ENCODE measurements around the gene CELA2A.

DNA sequence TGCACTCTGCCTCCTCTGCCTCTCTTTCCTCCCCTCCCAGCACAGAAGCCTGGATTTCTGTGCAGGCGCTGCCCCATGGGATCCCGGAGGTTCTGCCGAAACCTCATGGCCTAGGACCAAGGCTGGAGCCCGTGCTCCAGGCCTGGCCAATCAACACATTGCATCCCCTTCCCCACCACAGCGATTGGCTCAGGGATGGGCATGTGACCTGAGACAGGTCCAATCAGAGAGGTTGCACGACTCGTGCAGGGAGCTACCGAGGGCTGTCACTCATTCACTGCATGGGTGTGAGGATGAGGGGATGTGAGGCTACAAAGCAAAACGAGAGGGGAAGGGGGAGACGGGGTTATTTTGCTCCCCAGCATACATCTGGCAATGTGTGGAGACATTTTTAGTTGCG is 16.1 kb downstream of the CELA2A start:
- TF ChIP-seq ESRRA (IDR thresholded peaks at IDR 0.05; ENCODE audit: borderline replicate concordance, low read depth), result no peak
- no peak for TF ChIP-seq KDM4B (IDR thresholded peaks at IDR 0.05; ENCODE audit: borderline replicate concordance in 2 of 2, low read depth in 1 of 2)
- TF ChIP-seq, protein P1, sequence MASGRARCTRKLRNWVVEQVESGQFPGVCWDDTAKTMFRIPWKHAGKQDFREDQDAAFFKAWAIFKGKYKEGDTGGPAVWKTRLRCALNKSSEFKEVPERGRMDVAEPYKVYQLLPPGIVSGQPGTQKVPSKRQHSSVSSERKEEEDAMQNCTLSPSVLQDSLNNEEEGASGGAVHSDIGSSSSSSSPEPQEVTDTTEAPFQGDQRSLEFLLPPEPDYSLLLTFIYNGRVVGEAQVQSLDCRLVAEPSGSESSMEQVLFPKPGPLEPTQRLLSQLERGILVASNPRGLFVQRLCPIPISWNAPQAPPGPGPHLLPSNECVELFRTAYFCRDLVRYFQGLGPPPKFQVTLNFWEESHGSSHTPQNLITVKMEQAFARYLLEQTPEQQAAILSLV (tag; IDR thresholded peaks at IDR 0.05), result no peak
- no peak for TF ChIP-seq FOXK1 (CRISPR knock-in tag; IDR thresholded peaks at IDR 0.05; ENCODE audit: borderline replicate concordance)
- TF ChIP-seq HDAC1 (IDR thresholded peaks at IDR 0.05), result no peak
- TF ChIP-seq TARDBP (IDR thresholded peaks at IDR 0.05), result no peak
- TF ChIP-seq FOXP1 (CRISPR knock-in tag; IDR thresholded peaks at IDR 0.05), result no peak
- TF ChIP-seq, protein P2, sequence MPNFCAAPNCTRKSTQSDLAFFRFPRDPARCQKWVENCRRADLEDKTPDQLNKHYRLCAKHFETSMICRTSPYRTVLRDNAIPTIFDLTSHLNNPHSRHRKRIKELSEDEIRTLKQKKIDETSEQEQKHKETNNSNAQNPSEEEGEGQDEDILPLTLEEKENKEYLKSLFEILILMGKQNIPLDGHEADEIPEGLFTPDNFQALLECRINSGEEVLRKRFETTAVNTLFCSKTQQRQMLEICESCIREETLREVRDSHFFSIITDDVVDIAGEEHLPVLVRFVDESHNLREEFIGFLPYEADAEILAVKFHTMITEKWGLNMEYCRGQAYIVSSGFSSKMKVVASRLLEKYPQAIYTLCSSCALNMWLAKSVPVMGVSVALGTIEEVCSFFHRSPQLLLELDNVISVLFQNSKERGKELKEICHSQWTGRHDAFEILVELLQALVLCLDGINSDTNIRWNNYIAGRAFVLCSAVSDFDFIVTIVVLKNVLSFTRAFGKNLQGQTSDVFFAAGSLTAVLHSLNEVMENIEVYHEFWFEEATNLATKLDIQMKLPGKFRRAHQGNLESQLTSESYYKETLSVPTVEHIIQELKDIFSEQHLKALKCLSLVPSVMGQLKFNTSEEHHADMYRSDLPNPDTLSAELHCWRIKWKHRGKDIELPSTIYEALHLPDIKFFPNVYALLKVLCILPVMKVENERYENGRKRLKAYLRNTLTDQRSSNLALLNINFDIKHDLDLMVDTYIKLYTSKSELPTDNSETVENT (CRISPR knock-in tag; IDR thresholded peaks at IDR 0.05), result no peak
- TF ChIP-seq, protein P3, sequence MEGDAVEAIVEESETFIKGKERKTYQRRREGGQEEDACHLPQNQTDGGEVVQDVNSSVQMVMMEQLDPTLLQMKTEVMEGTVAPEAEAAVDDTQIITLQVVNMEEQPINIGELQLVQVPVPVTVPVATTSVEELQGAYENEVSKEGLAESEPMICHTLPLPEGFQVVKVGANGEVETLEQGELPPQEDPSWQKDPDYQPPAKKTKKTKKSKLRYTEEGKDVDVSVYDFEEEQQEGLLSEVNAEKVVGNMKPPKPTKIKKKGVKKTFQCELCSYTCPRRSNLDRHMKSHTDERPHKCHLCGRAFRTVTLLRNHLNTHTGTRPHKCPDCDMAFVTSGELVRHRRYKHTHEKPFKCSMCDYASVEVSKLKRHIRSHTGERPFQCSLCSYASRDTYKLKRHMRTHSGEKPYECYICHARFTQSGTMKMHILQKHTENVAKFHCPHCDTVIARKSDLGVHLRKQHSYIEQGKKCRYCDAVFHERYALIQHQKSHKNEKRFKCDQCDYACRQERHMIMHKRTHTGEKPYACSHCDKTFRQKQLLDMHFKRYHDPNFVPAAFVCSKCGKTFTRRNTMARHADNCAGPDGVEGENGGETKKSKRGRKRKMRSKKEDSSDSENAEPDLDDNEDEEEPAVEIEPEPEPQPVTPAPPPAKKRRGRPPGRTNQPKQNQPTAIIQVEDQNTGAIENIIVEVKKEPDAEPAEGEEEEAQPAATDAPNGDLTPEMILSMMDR (IDR thresholded peaks at IDR 0.05 in 2 of 3, conservative IDR thresholded peaks at IDR 0.05 in 1 of 3; ENCODE audit: insufficient read depth in 2 of 3, low read depth in 1 of 3, low read length in 3 of 3), result no peak
- peak; percentile 85 for TF ChIP-seq RAD51 (IDR thresholded peaks at IDR 0.05; ENCODE audit: borderline replicate concordance, low read depth)

Data from K562 (cell line).